ENCODE measurements around the gene WASF1. TPM values are rescaled to one million over a fixed set of nuclear protein-coding genes. Genes with fewer than 3 reads are reported as not detected.

WASF1 gene
- total RNA-seq, result 5.3 and 6.6 TPM in 2 replicates

GRCh38 chr6:110179406-110180227, at the start of gene WASF1:
Gene WASF1 (minus strand): TSS chr6:110179670. CDS start chr6:110127601, 52,069 bp downstream.

GRCh38 chr6:110180228-110181008, 948 bp upstream of the WASF1 start, which contains the start of gene CDC40:
Gene CDC40 (plus strand): TSS chr6:110180427. CDS start chr6:110180445, 18 bp downstream.

Other genes starting within 250 kb of the WASF1 start
- not detected in 2 replicates for gene GPR6, start 201.4 kb downstream of the WASF1 start, total RNA-seq
- gene CDC40, start 757 bp upstream of the WASF1 start, total RNA-seq, result 17.0 and 17.2 TPM in 2 replicates
- gene METTL24, start 178.7 kb upstream of the WASF1 start, total RNA-seq, result not detected in 2 replicates
- gene DDO, start 235.9 kb upstream of the WASF1 start, total RNA-seq, result 0.36 and 2.4 TPM in 2 replicates